ENCODE results near the gene CTNNA3. TPM values are rescaled to one million over a fixed set of nuclear protein-coding genes. Genes with fewer than 3 reads are reported as not detected.
"Not testable (repeated sequence)": the region's sequence is repeated elsewhere in the genome, so short reads cannot be mapped to it uniquely, and the experiment has no call there.

The CTNNA3 gene
- total RNA-seq, 1 donor from 2014 or later, result not detected

- DNase-seq (ENCODE audit: extremely low read depth, low read depth, low spot score), result no peak
Measured at GRCh38 chr10:67606572-67606971, 89.4 kb downstream of the CTNNA3 start.

GRCh38 chr10:67603701-67604100, 92.3 kb downstream of the CTNNA3 start:
- no peak for DNase-seq (ENCODE audit: extremely low read depth, low read depth, low spot score)

DNA sequence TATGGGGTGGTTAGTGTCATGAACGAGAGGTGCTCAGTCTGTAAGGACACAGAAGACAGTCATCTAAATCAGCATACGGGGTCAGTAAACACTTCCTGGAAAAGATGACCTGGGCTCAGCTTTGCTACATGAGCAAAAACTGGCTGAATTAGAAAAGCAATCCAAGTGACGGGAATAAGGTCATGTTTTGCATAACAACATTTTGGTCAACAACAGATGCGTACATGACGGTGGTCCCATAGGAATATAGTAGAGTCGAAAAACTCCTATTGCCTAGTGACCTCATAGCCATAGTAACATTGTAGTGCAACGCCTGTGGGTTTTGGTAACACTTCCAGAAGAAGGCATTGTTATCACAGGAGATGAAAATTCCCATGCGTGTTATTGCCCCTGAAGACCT, 92.9 kb downstream of the CTNNA3 start:
- no peak for DNase-seq (ENCODE audit: extremely low read depth, low read depth, low spot score)

DNA sequence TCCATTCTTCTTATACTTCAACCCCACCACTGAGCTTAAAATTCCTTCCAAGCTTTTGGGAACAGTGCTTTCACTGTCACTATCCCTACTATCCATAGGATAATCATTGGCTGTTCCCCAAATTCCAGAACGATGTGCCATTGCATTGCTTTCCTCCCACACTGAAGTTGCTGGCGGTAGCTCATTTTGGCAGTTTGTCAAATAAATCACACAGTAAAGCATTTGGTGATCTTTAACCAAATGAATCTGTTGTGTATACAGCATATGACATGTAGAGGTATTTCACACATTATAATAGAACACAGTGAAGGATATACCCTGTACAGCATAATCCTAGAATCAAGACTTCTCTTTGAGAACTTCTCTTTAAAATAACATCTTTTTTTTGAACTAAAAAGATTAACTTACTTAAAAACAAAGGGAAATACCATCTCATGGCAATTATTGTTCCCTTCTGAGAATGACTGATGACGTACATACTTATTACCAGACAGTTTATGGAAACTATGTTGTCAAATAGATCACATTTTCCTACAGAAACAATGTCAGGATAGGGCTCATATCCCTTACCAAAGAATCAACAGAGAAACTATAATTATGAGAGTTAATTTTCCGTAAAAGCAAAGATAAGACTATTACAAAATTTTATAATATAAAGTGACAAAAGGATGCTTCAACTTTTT, 93.6 kb downstream of the CTNNA3 start:
- DNase-seq (ENCODE audit: extremely low read depth, low read depth, low spot score), result no peak

DNA sequence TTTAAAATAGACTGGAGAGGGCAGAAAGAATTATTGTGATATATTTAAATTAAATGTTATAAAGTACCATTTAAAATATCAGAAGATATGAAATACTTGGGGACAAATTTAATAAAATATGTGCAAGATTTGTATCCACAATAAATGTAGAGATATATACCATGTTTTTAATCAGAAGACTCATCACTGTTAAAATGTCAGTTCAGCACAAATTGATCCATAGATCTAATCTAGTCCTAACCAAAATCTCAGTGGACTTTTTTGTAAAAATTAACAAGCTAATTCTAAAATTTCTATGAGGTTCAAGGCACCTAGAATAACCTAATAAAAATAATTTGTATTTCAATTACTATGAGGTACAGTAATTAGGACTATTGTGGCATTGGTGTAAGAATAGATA, 96.4 kb downstream of the CTNNA3 start:
- no peak for DNase-seq (ENCODE audit: extremely low read depth, low read depth, low spot score)

DNA sequence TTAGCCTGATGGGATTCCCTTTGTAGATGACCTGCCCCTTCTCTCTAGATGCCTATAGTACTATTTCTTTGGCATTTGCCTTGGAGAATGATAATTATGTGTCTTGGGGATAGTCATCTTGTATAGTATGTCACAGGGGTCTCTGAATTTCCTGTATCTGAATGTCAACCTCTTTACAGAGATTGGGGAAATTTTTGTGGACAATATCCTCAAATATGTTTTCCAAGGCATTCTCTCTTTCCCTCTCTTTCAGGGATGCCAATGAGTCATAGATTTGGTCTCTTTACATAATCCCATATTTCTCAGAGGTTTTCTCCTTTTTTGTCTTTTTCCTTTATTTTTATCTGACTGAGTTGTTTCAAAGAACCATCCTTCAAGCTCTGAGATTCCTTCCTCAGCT, 99.4 kb downstream of the CTNNA3 start:
- DNase-seq (ENCODE audit: extremely low read depth, low read depth, low spot score), result no peak

- DNase-seq (ENCODE audit: extremely low read depth, low read depth, low spot score), result no peak
Measured at GRCh38 chr10:67587771-67588170, 108.2 kb downstream of the CTNNA3 start.

GRCh38 chr10:67575532-67575931, 120.5 kb downstream of the CTNNA3 start:
- no peak for DNase-seq (ENCODE audit: extremely low read depth, low read depth, low spot score)

DNA sequence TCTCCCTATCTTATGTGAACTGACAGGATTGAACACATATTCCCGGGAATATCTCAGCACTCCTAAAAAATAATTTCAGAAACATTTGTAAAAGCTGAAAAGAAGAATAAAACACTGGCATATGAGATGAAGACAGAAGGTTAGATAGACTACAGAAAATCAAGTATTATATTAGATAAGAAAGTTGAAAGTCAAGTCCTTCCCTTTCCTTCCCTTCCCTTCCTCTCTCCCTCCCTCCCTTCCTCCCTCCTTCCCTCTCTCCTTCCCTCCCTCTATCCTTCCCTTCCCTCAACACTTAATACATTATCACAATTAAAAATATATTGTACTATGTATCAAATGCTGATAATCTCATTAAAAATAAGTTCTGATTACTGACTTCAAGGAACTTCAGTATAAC, 122.5 kb downstream of the CTNNA3 start:
- DNase-seq (ENCODE audit: extremely low read depth, low read depth, low spot score), result no peak

DNA sequence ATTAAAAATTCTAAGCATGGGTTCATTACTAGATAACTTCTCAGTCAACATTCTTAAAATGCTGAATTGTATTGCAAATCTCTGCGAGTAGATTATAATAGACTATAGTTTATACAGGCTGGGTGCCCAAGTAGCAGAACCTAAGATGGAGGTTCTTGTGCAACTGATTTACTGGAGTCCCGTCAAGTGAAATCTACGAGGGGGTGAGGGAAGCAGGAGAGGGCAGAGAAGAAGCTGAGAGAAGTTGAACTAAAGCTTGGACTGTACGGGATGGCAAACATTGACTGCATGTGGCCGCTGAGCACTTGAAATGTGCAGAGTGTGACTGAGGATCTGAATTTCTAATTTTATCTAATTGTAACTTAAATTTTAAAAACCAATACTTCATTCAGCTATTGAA, 124.5 kb downstream of the CTNNA3 start:
- DNase-seq (ENCODE audit: extremely low read depth, low read depth, low spot score), result no peak

DNA sequence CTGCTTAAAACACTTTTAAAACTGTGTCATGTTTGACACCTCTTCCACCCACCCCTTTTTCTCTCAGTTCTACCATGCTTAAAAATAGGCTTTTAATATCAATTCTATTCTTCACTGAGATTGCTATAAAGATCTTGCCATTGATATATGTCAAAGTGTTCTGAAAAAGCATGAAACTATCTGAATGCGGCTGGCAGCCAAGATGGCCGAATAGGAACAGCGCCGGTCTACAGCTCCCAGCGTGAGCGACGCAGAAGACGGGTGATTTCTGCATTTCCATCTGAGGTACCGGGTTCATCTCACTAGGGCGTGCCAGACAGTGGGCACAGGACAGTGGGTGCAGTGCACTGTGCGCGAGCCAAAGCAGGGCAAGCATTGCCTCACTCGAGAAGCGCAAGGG, 137.7 kb downstream of the CTNNA3 start:
- DNase-seq (ENCODE audit: extremely low read depth, low read depth, low spot score), result not testable (repeated sequence)

DNA sequence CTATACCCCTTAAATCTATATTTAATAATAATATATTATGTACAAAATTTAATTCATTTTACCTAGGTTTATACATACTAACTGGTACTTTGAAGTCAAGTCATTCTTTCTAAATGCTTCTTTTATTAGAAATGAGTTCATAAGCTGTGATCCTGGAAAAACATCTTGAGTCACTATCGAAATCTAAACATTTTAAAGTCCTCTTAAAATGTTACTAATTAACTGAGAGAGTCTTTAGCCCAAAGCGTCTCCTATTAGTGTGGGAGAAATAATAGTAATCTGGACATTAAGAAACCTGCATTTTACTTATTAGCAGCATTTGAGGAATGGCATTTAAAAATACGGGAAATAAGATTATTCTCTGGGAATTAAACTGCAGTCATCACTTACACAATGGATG, 142.7 kb downstream of the CTNNA3 start:
- no peak for DNase-seq (ENCODE audit: extremely low read depth, low read depth, low spot score)

DNA sequence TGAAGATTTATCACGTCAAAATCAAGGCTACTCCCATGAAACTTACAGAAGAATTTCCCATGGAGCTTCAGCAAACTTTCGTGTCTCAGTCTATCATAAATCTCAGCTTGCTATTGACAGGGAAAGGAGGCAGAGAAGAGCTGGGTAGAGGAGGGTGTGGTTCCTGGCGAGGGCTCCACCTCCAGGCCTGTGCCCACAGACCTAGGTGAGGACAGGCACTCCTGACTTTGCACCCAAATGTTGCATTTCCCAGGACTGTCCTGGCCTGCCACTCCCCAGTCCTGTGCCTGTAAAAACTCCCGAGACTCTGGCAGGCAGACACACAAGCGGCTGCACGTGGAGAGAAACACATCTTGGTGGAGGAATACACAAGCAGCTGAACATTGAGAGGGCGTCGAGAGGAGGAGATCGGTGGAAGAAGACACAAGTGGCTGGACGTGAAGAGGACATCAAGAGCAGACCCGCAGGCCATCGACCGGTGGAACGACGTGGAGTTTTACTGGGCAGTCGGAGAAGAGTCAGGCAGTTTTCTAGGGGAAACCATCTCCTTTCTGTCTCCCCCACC, 145.1 kb downstream of the CTNNA3 start:
- no peak for DNase-seq (ENCODE audit: extremely low read depth, low read depth, low spot score)

DNA sequence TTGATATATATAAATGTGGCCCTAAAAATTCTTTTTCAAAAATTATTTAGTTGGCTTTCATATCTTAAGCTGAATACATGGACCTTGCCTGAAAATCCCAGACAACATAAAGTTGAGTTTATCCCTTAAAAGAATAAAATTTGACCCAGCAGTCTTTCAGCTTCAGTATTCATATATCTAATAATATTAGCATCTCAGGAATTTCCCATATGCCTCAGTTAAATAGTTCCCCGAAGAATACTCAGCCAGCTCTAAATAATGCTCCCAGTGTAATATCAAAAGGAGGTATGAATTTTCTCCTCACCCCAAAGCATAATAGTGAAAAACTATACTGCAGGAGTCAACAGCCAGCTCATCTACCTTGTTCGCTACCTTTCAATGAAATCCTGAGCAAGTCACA, 145.9 kb downstream of the CTNNA3 start:
- no peak for DNase-seq (ENCODE audit: extremely low read depth, low read depth, low spot score)

DNA sequence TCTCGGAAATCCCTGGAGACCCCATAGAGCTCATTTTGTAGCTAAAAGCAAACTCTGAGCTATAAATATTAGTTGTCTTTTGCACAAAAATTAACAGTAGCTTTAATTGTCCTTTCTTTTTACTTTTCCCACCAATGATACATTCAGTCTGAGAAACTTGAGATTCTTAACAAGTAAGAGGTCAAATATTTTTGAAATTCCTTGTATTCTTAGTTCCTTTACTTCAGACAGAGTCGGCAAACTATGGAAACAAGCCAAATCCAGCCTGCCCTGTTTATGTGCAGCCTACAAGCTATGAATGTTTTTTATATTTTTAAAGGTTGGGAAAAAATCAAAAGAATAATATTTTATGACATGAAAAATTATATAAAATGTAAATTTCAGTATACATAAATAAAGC, 146.6 kb downstream of the CTNNA3 start:
- DNase-seq (ENCODE audit: extremely low read depth, low read depth, low spot score), result no peak

GRCh38 chr10:67541411-67541810, 154.6 kb downstream of the CTNNA3 start:
- no peak for DNase-seq (ENCODE audit: extremely low read depth, low read depth, low spot score)

- DNase-seq (ENCODE audit: extremely low read depth, low read depth, low spot score), result no peak
Measured at GRCh38 chr10:67539312-67539711, 156.7 kb downstream of the CTNNA3 start.

DNA sequence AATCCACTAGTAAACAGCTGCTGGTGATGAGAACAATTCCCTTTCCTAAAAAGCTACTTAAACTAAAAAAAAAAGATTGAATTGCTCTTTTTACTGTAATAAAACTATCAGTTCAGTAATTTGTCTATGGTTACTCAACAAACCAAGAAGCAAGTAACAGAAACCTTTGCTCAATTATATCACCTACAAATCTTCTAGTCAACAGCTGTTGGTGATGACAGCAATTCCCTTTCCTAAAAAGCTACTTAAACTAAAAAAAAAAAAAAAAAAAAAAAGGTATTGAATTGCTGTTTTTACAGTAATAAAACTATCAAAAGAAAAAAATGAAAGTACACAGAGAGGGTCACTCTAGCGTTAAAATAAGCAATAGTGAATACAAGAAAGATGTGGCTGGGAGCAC, 158.1 kb downstream of the CTNNA3 start:
- no peak for DNase-seq (ENCODE audit: extremely low read depth, low read depth, low spot score)

DNA sequence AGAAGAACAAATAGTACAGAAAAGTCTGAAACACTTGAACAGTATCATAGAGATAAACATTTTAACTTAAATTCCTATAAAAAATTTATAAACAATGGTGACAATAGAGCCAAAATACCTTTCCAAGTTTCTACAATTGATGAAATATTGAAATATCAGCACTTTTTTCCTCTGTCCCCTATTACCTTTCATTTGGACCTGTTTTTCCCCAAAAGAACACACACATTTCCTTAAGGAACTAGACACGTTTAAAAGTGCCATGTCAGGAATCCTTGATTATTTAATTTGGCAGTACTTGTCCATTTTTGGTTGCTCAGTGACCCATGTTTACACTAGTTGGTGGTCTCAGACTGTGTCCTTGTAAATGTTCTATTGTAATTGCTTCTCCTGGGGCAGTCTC, 162.6 kb downstream of the CTNNA3 start:
- DNase-seq (ENCODE audit: extremely low read depth, low read depth, low spot score), result no peak

DNA sequence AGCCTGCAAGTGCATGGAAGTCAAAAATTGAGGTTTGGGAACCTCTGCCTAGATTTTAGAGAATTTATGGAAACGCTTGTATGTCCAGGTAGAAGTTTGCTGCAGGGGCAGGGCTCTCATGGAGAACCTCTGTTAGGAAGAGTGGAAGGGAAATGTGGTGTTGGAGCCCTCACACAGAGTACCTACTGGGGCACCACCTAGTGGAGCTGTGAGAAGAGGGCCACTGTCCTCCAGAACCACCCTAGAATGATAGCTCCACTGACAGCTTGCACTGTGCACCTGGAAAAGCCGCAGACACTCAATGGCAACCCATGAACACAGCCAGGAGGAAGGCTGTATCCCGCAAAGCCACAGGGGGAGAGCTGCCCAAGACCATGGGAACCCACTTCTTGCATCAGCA, 165.0 kb downstream of the CTNNA3 start:
- DNase-seq (ENCODE audit: extremely low read depth, low read depth, low spot score), result not testable (repeated sequence)

GRCh38 chr10:67527351-67527750, 168.6 kb downstream of the CTNNA3 start:
- DNase-seq (ENCODE audit: extremely low read depth, low read depth, low spot score), result no peak

DNA sequence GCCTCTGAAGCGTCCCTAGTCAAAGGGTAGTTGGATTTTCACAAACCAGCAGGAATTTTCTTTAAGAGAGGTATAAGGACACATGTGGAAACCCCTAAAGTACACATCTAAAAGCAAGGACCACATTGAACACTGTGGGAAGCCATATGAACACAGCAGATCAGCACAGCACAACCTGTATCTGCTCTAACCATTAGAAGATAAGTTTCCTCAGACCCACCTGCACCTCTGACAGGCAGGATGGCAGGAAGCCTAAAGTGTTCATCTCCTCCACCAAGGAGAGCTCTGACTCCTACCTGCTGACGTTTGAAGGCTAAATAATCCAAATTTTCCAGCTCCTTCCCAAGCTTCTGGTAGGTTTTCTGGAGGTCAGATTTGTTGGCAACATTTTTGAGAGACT, 174.4 kb downstream of the CTNNA3 start:
- no peak for DNase-seq (ENCODE audit: extremely low read depth, low read depth, low spot score)
